Activated naive CD8-positive, alpha-beta T cell treated with anti-CD3 and anti-CD28 coated beads, Interleukin-2, amount 50 U/mL, for 24 hours (primary cell): Measurements from ENCODE around the gene NTRK1.

ENCODE experiments used
- ATAC-seq: fragments of 150-1000 bp; cut with Tn5 transposase; one replicate; pipeline ENCODE4 v1.10.0; 2021
- DNase-seq: peaks from one replicate; pipeline ENCODE4 v3.0.0; 2021
- H3K27ac Mint-ChIP-seq: one replicate; pipeline ENCODE4 v1.8.0; 2021; ENCODE audit warnings: mild to moderate bottlenecking, mixed read lengths
- H3K27me3 Mint-ChIP-seq: one replicate; pipeline ENCODE4 v1.8.0; 2021; ENCODE audit warnings: mixed read lengths
- H3K36me3 Mint-ChIP-seq: one replicate; pipeline ENCODE4 v1.8.0; 2021; ENCODE audit warnings: low read depth, mixed read lengths
- H3K4me1 Mint-ChIP-seq: one replicate; pipeline ENCODE4 v1.8.0; 2021; ENCODE audit warnings: mixed read lengths
- H3K4me3 Mint-ChIP-seq: one replicate; pipeline ENCODE4 v1.8.0; 2021; ENCODE audit warnings: mild to moderate bottlenecking, moderate library complexity, mixed read lengths
- H3K9me3 Mint-ChIP-seq: one replicate; pipeline ENCODE4 v1.8.0; 2021; ENCODE audit warnings: mixed read lengths

Gene NTRK1

DNA sequence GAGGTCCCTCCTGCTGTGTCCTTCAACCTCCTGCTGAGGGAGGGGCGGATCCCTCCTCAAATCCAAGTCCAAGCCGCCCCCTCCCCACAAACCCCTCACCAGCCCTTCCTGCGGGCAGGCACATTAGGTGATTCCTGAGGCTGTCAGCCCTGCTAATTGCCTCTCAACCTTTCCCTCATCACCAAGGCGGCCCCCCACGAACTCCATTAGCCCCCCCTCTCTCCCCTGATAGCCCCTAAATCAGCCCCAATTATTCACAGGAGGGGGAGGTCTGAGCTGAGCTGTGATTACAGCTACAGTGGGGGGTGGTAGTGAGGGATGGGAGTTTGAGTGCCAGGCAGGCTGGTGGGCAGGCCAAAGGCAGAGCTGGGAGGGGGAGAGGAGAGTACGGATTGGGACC is 27.1 kb downstream of the NTRK1 start:
- DNase-seq = no peak
- Mint-ChIP-seq H3K9me3 (no peaks in the 10 kb centered on the region), H3K4me3 (no peak overlapping the region), H3K27ac (no peak overlapping the region), H3K27me3 (peaks cover 44% of the 10 kb centered on the region), H3K4me1 (peaks cover 6% of the 10 kb centered on the region), H3K36me3 (no peaks in the 10 kb centered on the region)
- ATAC-seq = no peak

DNA sequence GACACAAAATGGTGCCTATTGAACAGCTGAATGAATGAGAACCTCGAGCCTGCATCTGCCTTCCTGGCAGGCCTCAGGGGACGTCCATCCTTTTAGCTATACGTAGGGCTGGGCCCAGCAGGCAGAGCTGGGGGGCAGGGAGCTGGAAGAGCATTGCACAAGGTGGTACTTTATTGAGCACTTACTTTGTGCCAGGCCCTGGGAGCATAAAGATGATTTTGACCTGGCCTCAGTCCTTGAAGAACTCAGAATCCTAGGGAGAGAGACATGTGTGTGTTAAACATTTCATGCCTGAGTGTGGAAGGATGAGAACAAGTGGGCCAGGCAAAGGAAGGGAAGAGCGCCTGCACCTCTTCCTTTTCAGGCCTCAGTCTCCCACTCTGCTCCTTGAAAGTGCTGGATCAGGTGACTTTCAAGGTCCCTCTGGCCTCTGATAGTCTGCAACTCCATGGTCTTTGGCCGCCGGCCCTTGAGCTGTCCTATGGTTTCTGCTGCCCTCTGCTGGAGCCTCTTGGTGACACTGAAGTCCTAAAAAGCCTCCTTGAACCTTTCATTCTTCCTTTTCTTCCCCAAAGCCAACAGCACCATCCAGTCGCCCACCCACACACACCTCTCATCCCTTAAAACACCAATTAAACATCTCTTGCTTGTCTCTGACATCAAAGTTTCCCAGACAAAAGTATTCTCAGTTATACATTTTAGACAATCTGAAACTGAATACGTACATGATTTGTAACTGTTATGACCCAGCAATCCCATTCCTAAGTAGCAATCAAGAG is 29.3 kb downstream of the NTRK1 start:
- ATAC-seq = no peak
- H3K36me3 Mint-ChIP-seq = no peaks in the 10 kb centered on the region
- H3K27me3 Mint-ChIP-seq = peaks cover 54% of the 10 kb centered on the region

DNA sequence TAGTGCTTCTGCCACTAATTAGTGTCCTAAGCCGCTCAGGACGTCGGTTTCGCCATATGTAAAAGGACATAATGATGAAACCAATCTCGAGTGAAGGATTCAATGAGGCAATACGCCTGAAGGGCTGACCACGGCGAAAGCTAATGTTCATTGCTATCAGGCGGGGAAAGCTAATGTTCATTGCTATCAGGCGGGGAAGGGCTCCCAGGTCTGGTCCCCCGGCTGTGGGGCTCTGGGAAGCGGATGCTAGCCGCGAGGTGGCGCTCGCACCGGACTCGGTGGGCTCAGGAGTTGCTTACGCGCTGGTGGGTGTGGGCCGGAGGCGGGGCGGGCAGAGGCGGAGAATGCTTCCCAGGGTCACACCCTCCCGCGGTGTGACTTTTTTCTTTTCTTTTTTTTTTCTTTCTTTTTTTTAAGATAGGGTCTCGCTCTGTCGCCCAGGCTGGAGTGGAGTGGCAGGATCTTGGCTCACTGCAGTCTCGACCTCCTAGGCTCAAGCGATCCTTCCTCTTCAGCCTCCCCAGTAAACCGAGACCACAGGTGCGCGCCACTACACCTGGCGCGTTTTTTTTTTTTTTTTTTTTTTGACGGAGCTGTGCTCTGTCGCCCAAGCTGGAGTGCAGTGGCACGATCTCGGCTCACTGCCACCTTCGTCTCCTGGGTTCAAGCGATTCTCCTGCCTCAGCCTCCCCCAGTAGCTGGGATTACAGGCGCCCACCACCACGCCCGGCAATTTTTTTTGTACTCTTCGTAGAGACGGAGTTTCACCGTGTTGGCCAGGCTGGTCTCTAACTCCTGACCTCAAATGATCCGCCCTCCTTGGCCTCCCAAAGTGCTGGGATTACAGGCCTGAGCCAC is 31.8 kb downstream of the NTRK1 start:
- Mint-ChIP-seq H3K9me3 (no peaks in the 10 kb centered on the region), H3K4me1 (peaks cover 11% of the 10 kb centered on the region)

More for the DNA sequence above, 29.3 kb downstream of the NTRK1 start:
- no peak overlapping the region for H3K27ac Mint-ChIP-seq
- H3K9me3 Mint-ChIP-seq = no peaks in the 10 kb centered on the region
- peaks cover 11% of the 10 kb centered on the region for H3K4me1 Mint-ChIP-seq
- peak; percentile 79 for DNase-seq
- no peak overlapping the region for H3K4me3 Mint-ChIP-seq

DNA sequence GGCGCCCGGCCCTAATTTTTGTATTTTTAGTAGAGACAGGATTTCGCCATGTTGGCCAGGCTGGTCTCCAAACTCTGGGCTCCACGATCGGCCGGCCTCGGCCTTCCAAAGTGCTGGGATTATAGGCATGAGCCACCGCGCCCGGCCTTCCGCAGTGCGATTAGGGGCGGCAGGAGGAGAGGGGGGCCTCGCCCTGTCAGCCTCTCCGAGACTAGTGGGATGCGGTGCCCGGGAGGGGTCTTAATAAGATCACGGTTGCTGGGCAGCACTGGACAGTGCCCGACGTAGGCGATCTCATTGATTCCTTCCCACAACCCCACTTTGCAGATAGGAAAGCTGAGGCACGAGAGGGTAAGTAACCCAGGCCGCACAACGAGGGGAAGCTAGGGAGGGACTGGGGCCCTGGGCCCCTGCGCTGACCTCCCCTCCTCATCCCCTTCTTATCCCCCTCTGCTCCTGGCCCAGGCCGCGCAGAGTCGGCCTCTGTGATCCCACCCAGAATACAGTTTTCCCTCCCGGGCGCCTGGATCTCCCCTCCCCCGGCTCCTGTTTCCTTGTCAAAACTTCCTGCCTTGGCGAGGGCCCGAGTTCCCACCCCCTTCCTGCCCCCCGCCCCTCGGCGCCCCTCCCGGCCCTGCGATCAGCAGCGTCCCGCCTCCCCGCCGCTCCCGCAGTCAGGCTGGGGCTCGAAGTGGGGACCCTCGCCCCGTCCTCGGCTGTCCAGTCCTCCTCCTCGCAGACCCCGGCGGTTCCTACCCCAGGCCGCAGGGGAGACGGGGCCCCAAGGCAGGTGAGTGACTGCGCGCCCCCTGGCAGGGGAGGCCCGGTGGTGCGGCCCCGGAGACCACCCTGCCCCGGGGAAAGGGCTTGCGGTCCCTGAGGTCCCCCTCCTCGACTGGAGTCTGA is 32.6 kb downstream of the NTRK1 start, which contains the start of gene PEAR1:
Gene PEAR1, plus strand, starts transcription at position 671 of the 906 bp plus-strand sequence. CDS start 10,209 bp downstream, outside the sequence.
- no peaks in the 10 kb centered on the region for H3K36me3 Mint-ChIP-seq
- no peaks in the 10 kb centered on the region for H3K9me3 Mint-ChIP-seq
- peak within 1 kb of the TSS; percentile 38 for H3K4me3 Mint-ChIP-seq
- no peak within 1 kb of the TSS for H3K27ac Mint-ChIP-seq
- peaks cover 66% of the 10 kb centered on the region for H3K27me3 Mint-ChIP-seq
- DNase-seq = no peak
- ATAC-seq = no peak
- peaks cover 14% of the 10 kb centered on the region for H3K4me1 Mint-ChIP-seq

More for the DNA sequence above, 31.8 kb downstream of the NTRK1 start:
- Mint-ChIP-seq H3K4me3 (peak overlapping the region; percentile 38), H3K27me3 (peaks cover 60% of the 10 kb centered on the region), H3K27ac (no peak overlapping the region), H3K36me3 (no peaks in the 10 kb centered on the region)
- ATAC-seq (peak; percentile 95), DNase-seq (peak; percentile 94)

DNA sequence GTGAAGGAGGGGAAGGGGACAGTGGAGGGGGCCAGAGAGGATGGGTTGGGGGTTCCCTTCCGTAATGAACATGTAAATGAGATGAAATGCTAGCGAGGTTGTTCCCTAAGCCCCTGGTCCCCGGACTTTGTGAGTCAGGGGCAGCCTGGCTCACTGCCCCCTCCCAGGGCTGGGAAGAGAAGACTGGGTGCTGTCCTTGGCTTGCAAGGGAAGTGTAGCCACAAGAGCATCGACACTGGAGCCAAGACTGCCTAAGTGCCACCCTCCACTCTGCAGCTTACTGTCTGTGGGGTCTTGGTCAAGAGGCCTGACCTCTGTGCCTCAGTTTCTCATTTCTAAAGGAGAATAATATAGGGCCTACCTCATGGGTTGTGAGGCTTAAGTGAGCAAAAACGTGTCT is 33.3 kb downstream of the NTRK1 start:
- Mint-ChIP-seq H3K9me3 (no peaks in the 10 kb centered on the region), H3K27me3 (peaks cover 69% of the 10 kb centered on the region), H3K27ac (no peak overlapping the region), H3K4me3 (no peak overlapping the region), H3K4me1 (peaks cover 15% of the 10 kb centered on the region), H3K36me3 (no peaks in the 10 kb centered on the region)
- ATAC-seq (no peak), DNase-seq (no peak)

DNA sequence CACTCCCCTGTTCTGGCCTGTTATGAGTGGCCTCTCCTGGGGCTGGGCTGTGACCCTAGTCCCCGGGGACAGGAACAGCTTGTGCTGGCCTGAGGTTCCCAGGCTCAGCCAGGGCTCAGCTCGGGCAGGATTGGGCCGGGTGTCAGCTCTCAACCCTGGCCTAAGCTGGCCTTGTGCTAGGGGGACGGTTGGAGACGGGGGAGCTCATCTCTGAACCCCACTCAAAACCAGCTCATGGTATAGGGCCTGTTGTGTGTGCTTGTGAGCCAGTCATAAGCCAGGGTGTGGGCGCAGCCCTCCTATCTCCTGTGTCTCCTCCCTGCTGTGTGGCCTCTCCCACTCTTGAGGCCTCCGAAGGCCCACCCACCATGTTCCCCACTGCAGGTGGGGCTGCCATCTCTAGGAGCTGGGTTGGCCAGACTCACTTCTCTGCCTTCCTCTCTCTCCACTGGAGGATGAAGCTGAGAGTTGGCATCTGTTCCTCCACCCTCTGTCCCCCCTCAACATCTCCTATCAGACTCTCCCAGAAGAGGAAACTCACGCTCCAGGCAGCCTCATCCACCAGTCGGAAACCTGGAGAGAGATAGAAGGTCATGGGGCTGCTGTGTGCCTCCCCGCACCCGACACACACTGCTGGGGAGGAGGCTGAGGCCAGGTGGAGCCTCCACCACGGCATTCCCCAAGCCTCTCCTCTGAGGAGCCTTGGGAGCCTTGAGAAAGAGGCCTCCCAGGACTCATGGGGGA is 34.2 kb downstream of the NTRK1 start:
- H3K27ac Mint-ChIP-seq = no peak overlapping the region
- H3K36me3 Mint-ChIP-seq = no peaks in the 10 kb centered on the region
- no peaks in the 10 kb centered on the region for H3K9me3 Mint-ChIP-seq
- DNase-seq = no peak
- peaks cover 15% of the 10 kb centered on the region for H3K4me1 Mint-ChIP-seq
- peaks cover 67% of the 10 kb centered on the region for H3K27me3 Mint-ChIP-seq
- no peak for ATAC-seq
- no peak overlapping the region for H3K4me3 Mint-ChIP-seq

DNA sequence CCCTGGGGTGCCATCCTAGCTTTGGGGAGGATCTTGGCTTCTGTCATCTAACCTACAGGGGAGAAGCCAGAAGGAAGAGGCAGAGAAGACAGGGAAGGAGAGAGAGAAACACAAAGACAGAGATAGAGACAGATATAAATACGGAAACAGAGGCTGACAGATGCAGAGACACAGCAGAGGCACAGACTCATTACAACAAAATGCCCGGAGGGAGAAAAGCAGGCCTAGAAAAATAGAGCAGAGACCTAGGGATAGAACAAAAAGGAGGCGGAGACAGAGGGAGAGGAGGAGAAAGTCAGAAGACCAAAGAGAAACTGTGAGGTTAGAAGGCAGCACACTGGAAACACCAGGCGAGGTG is 34.8 kb downstream of the NTRK1 start:
- Mint-ChIP-seq H3K27me3 (peaks cover 66% of the 10 kb centered on the region), H3K27ac (no peak overlapping the region), H3K36me3 (no peaks in the 10 kb centered on the region), H3K4me1 (peaks cover 15% of the 10 kb centered on the region), H3K4me3 (no peak overlapping the region), H3K9me3 (no peaks in the 10 kb centered on the region)
- no peak for DNase-seq
- ATAC-seq = no peak

DNA sequence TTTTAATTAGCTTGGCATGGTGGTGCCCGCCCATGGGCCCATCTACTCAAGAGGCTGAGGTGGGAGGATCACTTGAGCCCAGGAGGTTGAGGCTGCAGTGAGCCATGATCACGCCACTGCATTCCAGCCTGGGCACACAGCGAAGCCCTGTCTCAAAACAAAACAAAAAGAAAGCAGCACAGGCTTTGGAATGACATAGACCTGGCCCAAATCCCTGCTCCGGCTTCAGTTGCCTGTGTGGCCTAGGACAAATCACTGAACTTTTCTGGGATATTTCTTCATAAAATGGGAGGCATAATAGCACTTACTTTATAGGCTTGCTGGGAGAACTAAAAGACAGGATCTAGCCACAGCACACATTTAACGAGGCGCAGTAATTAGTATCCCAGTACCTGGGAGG is 35.3 kb downstream of the NTRK1 start:
- DNase-seq (no peak), ATAC-seq (no peak)
- Mint-ChIP-seq H3K4me3 (no peak overlapping the region), H3K27me3 (peaks cover 63% of the 10 kb centered on the region), H3K4me1 (peaks cover 15% of the 10 kb centered on the region), H3K27ac (no peak overlapping the region), H3K9me3 (no peaks in the 10 kb centered on the region), H3K36me3 (no peaks in the 10 kb centered on the region)

DNA sequence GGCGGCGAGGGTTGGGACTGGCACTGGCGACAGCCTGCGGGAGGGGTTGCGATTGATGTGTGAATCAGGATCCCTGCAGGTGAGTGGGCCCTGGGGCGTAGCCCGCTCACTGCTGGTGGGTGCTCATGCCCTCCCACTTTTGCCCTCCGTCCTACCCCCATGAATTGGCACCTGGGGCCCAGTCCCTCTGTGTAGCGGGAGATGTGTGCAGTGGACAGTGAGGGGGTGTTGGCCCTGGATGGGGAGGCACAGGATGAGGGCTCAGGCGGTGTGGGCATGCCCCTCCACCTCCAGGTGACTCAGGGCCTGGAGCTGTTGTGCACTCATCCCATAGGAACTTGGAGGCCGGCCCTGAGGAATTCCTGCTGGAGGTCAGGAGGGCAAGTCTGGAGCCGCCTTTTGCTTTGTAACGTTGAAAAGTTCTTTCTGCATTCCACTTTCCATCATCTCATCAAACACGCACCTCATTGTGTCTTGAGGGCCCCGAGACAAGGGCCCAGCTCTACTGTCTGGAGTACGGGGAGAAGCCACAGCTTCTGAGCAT is 35.9 kb downstream of the NTRK1 start:
- H3K27me3 Mint-ChIP-seq = peaks cover 57% of the 10 kb centered on the region

DNA sequence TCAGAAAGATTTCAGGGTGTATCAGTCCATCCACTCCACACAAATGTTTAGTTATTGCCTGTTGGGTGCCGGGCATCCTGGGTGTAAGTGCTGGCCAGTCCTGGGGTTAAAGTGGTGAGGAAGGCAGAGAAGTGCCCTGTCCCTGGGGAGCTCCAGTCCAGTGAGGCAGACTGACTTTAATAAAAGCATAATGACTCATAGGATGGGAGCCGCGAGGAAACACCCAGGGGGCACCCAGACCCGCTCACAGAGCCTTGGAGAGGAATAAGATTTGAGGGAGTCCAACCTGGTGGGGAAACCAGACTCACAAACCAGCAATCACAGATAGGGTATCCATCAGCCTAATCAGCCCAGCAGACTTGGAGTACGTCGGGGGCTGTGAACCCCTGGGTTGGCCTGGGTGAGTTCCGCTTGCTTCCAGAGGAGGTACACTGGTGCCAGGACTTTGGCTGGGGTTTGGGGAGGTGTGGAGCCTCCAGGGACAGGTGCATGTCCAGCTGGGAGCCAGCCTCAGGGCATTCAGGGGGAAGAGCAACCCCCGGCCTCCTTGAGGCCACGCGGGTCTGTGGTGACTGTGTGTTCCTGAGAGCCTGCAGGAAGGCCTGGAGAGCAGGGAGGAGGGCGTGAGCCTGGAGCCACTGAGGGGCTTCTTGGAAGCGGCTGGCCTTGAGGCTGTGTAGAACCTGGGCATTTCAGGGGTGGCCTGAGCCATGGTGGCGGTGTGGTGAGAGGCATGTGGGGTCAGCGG is 36.6 kb downstream of the NTRK1 start:
- H3K27me3 Mint-ChIP-seq = peaks cover 50% of the 10 kb centered on the region
- DNase-seq (no peak), ATAC-seq (no peak)
- no peaks in the 10 kb centered on the region for H3K36me3 Mint-ChIP-seq
- peaks cover 13% of the 10 kb centered on the region for H3K4me1 Mint-ChIP-seq
- H3K4me3 Mint-ChIP-seq = no peak overlapping the region
- no peak overlapping the region for H3K27ac Mint-ChIP-seq
- no peaks in the 10 kb centered on the region for H3K9me3 Mint-ChIP-seq

More for the DNA sequence above, 35.9 kb downstream of the NTRK1 start:
- Mint-ChIP-seq H3K27ac (no peak overlapping the region), H3K9me3 (no peaks in the 10 kb centered on the region), H3K36me3 (no peaks in the 10 kb centered on the region), H3K4me1 (peaks cover 15% of the 10 kb centered on the region), H3K4me3 (no peak overlapping the region)
- ATAC-seq (no peak), DNase-seq (no peak)

DNA sequence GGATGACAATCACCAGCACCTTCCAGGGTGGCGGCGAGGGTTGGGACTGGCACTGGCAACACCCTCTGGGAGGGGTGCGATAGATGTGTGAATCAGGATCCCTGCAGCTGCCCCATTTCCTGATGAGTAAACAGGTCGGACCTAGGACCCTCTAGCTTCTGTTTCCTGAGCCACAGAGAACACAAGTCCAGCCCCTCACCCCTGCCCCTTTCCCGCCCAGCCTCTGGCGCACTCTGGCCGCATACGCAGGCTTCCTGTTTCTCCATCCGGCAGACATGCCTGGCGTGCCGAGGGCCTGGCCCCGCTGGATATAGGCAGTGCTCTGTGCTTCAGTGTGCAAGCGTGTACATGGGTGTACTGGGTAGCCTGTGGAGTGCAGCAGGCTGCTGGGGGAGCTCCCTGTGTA is 37.5 kb downstream of the NTRK1 start:
- Mint-ChIP-seq H3K27me3 (peaks cover 43% of the 10 kb centered on the region), H3K9me3 (no peaks in the 10 kb centered on the region)
- no peak for ATAC-seq

DNA sequence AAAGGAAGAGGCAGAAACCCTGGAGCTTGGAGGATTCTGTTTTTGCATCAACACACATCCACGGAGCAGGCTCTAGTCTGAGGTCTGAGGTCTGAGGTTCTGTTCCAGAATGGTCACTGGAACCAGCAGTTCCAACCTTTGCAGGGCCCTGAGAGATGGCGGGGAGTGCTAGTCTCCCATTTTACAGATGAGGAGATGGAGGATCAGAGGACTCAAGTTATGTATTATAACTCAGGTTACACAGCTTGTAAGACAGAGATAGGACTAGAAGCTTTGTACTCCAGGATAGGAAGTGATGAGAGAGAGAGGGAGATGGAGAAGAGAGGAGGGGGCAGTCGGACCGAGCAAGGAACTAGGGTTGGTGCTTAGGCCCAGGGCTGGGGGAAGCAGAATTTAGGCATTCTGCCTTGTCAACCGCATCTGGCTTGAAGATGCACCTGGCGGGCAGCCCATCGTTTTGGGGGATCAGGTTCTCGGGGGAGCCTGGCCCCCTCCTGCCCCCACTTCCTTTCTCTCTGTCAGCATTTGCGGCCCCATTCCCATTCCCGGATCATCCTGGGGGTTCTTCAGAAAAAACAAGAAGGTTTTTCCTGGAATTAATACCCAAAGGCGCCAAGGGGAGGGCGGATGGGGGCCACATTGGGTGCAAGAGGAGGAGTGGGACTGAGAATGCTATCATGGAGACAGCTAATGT is 38.5 kb downstream of the NTRK1 start:
- H3K9me3 Mint-ChIP-seq = no peaks in the 10 kb centered on the region
- H3K4me1 Mint-ChIP-seq = peaks cover 4% of the 10 kb centered on the region
- no peak overlapping the region for H3K27ac Mint-ChIP-seq
- H3K4me3 Mint-ChIP-seq = no peak overlapping the region
- DNase-seq (no peak), ATAC-seq (no peak)
- peaks cover 40% of the 10 kb centered on the region for H3K27me3 Mint-ChIP-seq
- no peaks in the 10 kb centered on the region for H3K36me3 Mint-ChIP-seq

More for the DNA sequence above, 37.5 kb downstream of the NTRK1 start:
- no peak overlapping the region for H3K27ac Mint-ChIP-seq
- no peak overlapping the region for H3K4me3 Mint-ChIP-seq
- no peak for DNase-seq
- peaks cover 6% of the 10 kb centered on the region for H3K4me1 Mint-ChIP-seq
- no peaks in the 10 kb centered on the region for H3K36me3 Mint-ChIP-seq
